Testis (tissue), 5 donors: ENCODE results near the gene METAP1D. TPM values are rescaled to one million over a fixed set of nuclear protein-coding genes. Genes with fewer than 3 reads are reported as not detected.

Source experiments
- DNase-seq: peaks from one replicate; pipeline ENCODE4 v3.0.0-alpha.2; 2019
- H3K27ac ChIP-seq, 2 donors: fragments of 200-600 bp; sonication (generic); one replicate each; pipeline ENCODE4 v1.5.1; 2019
- H3K27me3 ChIP-seq: fragments of 200-600 bp; sonication (generic); one replicate; pipeline ENCODE4 v1.5.1; 2019
- H3K36me3 ChIP-seq: fragments of 200-600 bp; sonication (generic); one replicate; pipeline ENCODE4 v1.5.1; 2017; ENCODE audit warnings: low read depth; ENCODE audit errors: missing control alignments
- H3K4me1 ChIP-seq: fragments of 200-600 bp; sonication (generic); one replicate; pipeline ENCODE4 v1.5.1; 2019
- H3K4me3 ChIP-seq, 2 donors: fragments of 200-600 bp; sonication (generic); one replicate each; pipeline ENCODE4 v1.5.1; 2017 to 2019
- H3K9me3 ChIP-seq: fragments of 200-600 bp; sonication (generic); one replicate; pipeline ENCODE4 v1.5.1; 2017
- POLR2A ChIP-seq: fragments of 450-650 bp; IDR thresholded peaks from one replicate; pipeline ENCODE4 v1.6.1; 2017; ENCODE audit warnings: antibody characterized with exemption, mild to moderate bottlenecking, moderate library complexity
- WGBS, 2 donors: methylation state at CpG; one replicate each; pipeline ENCODE4 v1.1.5; 2018; 5-methylcytosine and 5-hydroxymethylcytosine counted together
- intact Hi-C: fragments of 100-400 bp; cut with DNase I; formaldehyde crosslinking; loops from one replicate; pipeline ENCODE4 v1.15.1; 2023; ENCODE audit warnings: low total_unique reads
- long read RNA-seq, 2 donors: transcript quantifications; one replicate each; lab custom pipeline, GENCODE V29; 2026
- polyA plus RNA-seq: library from polyadenylated mRNA; stranded (reverse); fragments of 350-450 nt; fragmentation: Illumina TruSeq; extraction: RNeasy Lipid Tissue Mini Kit (QIAGEN cat#74804); gene quantifications from one replicate; pipeline ENCODE4 v1.2.3, GENCODE V29; 2014; ENCODE audit warnings: low read depth, low replicate concordance; ENCODE audit not compliant: insufficient read depth
- total RNA-seq, 2 donors: library from RNA; depleted of rRNA; stranded (reverse); fragments of >200 nt; gene quantifications; one replicate each; pipeline ENCODE4 v1.2.3, GENCODE V29; 2016
- TF ChIP-seq, protein P1 (sequence below), 3 experiments: fragments of 450-650 bp in 2 of 3; fragments of 200-600 bp in 1 of 3; sonication (generic) in 1 of 3; IDR thresholded peaks; one replicate each; pipeline ENCODE4 v1.5.1; 2016 to 2019; ENCODE audit warnings: antibody characterized with exemption in 3 of 3, mild to moderate bottlenecking in 2 of 3, moderate library complexity in 1 of 3

METAP1D gene
- total RNA-seq (10 to 100 TPM; 13.6 to 15.3 TPM), polyA plus RNA-seq (4.5 TPM)
- long read RNA-seq, donor 1, partial matches to known transcripts, result 0 of 6 reads
- long read RNA-seq, donor 1, other reads (novel, unspliced or antisense), result 0 of 6 reads
- long read RNA-seq, donor 2, partial matches to known transcripts, result 0 of 1 reads
- long read RNA-seq, donor 2, other reads (novel, unspliced or antisense), result 0 of 1 reads

DNA sequence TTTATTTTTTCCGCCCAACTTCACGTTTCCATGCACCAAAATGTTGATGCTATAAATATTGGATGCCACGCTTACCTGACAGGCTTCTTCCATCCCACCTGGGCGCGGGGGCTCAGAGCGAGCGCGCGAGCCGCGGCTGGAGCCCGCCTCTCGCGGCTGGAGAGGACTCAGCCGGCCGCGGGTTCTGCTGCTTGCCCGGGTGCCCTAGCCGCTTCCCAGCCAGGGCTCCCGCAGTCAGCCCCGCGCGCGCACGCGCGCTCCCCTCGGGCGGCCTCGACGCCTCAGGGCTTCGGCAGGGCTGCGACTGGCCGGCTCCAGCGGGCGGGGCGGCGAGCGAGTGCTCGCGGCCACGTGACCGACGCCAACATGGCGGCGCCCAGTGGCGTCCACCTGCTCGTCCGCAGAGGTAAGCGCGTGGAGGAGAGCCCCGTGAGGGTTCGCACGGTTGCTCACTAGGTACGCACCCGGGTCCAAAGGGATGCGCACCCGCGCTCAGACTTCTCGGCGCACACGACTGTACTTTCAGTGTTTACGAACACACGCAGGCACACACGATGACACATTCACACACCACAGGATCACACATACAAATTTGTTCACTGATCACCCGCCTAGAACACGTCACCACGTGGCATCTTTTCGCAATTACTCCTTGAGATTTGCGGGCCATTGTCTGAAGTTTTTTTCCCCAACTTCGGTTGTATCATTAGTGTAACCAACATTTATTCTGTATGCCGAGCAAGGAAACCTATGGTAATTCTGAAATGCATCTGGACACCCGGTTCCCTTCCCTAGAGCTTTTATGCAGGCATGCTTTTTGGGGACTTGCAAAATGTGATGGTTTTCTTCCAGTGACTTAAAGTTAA is at the start of gene METAP1D:
TSS of gene METAP1D (plus strand) at position 350 of the 866 bp plus-strand sequence. CDS start at position 367, 17 bp downstream.
- WGBS, 2 donors, result 0 to 1% methylated on average over 27 to 73 of the region's 73 CpGs
- H3K4me1 ChIP-seq, result peaks cover 4% of the 10 kb centered on the region
- DNase-seq, result peak; percentile 94
- H3K4me3 ChIP-seq, result peak within 1 kb of the TSS; percentile 69 to 70
- no peak for TF ChIP-seq POLR2A
- TF ChIP-seq, protein P1, sequence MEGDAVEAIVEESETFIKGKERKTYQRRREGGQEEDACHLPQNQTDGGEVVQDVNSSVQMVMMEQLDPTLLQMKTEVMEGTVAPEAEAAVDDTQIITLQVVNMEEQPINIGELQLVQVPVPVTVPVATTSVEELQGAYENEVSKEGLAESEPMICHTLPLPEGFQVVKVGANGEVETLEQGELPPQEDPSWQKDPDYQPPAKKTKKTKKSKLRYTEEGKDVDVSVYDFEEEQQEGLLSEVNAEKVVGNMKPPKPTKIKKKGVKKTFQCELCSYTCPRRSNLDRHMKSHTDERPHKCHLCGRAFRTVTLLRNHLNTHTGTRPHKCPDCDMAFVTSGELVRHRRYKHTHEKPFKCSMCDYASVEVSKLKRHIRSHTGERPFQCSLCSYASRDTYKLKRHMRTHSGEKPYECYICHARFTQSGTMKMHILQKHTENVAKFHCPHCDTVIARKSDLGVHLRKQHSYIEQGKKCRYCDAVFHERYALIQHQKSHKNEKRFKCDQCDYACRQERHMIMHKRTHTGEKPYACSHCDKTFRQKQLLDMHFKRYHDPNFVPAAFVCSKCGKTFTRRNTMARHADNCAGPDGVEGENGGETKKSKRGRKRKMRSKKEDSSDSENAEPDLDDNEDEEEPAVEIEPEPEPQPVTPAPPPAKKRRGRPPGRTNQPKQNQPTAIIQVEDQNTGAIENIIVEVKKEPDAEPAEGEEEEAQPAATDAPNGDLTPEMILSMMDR (IDR thresholded peaks at IDR 0.05), result no peak
- H3K36me3 ChIP-seq, result no peaks in the 10 kb centered on the region
- no peak within 1 kb of the TSS for H3K27ac ChIP-seq
- H3K27me3 ChIP-seq, result no peaks in the 10 kb centered on the region
- intact Hi-C loops, result no loop called here
- H3K9me3 ChIP-seq, result no peaks in the 10 kb centered on the region

DNA sequence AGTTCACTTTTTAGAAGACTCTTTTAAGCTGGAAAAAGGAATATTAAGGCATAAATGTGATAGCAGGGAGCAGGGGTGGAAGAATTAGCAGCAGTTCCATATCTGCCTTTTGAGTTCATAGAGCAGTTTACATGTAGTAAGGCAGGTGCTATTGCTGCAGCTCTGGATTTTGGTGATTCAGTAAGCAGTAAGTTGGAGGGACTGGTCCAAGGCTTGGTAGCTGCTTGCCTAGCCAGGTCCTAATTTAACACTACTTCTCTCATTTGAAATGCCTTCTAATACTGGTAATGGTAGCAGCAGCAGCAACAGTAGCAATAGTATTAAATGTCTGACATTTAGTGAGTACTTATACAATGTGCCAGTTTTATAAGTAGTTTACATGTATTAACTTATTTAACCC is 47.5 kb upstream of the METAP1D start:
- Histone ChIP-seq H3K4me1 (no peaks in the 10 kb centered on the region), H3K4me3 (no peak overlapping the region), H3K9me3 (no peaks in the 10 kb centered on the region), H3K36me3 (no peaks in the 10 kb centered on the region), H3K27ac (no peak overlapping the region), H3K27me3 (no peaks in the 10 kb centered on the region)
- TF ChIP-seq, protein P1 (IDR thresholded peaks at IDR 0.05), result no peak
- intact Hi-C loops, result no loop called here
- DNase-seq, result no peak

DNA sequence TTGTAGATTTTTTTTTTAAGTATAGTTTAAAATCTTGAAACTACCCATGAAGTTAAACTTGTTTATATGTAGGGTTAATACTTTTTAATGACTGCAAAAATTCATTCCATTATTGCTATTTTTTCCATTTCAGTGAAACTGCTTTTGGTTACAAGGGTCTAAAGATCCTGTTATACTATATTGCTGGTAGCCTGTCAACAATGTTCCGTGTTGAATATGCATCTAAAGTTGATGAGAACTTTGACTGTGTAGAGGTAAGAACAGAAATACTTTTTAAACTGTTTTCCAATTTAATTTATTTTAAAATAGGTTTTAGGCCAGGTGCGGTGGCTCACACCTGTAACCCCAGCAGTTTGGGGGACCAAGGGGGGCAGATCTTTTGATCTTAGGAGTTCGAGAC is 47.0 kb upstream of the METAP1D start:
- TF ChIP-seq, protein P1 (IDR thresholded peaks at IDR 0.05), result no peak
- TF ChIP-seq POLR2A, result no peak
- intact Hi-C loops, result no loop called here
- Histone ChIP-seq H3K9me3 (no peaks in the 10 kb centered on the region), H3K27ac (no peak overlapping the region), H3K4me3 (no peak overlapping the region), H3K27me3 (no peaks in the 10 kb centered on the region), H3K36me3 (no peaks in the 10 kb centered on the region), H3K4me1 (no peaks in the 10 kb centered on the region)
- no peak for DNase-seq
- 94 to 95% methylated on average over 3 of the region's 3 CpGs for WGBS, 2 donors

GRCh38 chr2:171956135-171956825 is 43.5 kb upstream of the METAP1D start:
- TF ChIP-seq, protein P1 (IDR thresholded peaks at IDR 0.05), result no peak
- TF ChIP-seq POLR2A, result no peak
- H3K4me1 ChIP-seq, result no peaks in the 10 kb centered on the region
- no peaks in the 10 kb centered on the region for H3K27me3 ChIP-seq
- no peaks in the 10 kb centered on the region for H3K9me3 ChIP-seq
- DNase-seq, result no peak
- H3K27ac ChIP-seq, result no peak overlapping the region
- intact Hi-C loops, result no loop called here
- H3K36me3 ChIP-seq, result no peaks in the 10 kb centered on the region
- no peak overlapping the region for H3K4me3 ChIP-seq
- 88 to 90% methylated on average over 7 of the region's 7 CpGs for WGBS, 2 donors
